Measurements from ENCODE around the gene NFAM1.

Gene NFAM1

DNA sequence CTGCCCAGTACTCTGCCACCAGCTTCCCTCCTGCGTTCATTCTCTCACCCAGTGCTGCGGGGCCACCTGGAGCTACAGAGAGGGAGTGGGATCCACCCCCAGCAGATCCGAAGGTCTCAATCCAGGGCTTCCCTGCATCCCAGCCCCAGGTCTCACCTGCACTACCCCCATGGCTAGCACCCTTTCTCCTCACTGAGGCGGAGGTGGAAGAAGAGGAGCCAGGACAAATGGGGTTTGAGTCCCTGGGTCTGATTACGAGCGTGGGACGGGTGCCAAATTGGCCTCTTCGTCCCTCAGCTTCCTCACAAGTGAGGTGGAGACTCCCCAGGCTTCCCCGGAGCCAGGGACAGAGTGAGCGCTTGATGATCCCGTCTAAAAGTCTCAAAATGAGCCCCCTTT, 64.2 kb downstream of the NFAM1 start:
- TF ChIP-seq, protein P1, sequence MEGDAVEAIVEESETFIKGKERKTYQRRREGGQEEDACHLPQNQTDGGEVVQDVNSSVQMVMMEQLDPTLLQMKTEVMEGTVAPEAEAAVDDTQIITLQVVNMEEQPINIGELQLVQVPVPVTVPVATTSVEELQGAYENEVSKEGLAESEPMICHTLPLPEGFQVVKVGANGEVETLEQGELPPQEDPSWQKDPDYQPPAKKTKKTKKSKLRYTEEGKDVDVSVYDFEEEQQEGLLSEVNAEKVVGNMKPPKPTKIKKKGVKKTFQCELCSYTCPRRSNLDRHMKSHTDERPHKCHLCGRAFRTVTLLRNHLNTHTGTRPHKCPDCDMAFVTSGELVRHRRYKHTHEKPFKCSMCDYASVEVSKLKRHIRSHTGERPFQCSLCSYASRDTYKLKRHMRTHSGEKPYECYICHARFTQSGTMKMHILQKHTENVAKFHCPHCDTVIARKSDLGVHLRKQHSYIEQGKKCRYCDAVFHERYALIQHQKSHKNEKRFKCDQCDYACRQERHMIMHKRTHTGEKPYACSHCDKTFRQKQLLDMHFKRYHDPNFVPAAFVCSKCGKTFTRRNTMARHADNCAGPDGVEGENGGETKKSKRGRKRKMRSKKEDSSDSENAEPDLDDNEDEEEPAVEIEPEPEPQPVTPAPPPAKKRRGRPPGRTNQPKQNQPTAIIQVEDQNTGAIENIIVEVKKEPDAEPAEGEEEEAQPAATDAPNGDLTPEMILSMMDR (IDR thresholded peaks at IDR 0.05; ENCODE audit: low read depth, low read length) = no peak
- DNase-seq (ENCODE audit: low read depth in 2 of 2) = no peak

DNA sequence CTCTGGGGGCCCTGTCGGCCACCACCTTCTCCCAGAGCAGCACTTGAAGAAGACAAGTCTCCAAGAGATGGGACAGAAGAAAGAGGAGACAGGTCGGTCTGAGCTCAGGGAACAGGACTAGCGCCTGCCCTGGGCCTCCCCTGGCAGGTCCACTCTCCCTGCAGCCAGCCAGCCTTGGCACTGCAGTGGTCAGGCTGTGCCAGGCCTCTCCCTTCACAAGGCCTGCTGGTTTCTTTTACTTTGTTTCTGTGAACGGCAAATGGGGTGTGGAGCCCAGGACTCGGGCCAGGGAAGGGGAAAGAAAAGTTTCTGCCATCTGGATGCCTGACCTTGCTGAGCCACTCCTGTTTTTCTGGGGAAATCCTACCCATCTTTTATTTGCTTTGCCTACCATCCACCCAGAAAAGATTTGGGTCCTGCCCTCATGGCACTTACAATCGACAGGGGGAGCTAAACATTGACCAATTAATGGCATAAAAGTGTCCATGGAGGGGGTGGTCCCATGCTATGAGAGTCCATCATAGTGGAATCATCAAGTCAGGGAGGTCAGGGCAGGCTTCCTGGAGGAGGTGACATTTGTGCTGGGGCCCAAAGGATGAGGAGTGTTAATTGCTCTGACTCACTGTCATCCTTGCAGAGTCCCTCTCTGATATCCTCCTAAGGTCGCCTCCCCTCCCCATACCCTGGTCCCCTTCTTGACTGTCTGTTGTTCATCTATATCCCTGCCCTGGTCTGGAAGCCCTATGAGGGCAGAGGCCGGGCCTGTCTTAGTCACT, 65.2 kb downstream of the NFAM1 start:
- no peak overlapping the region for H3K4me3 ChIP-seq (replicated peaks in 1 of 2; ENCODE audit: low read depth in 2 of 2, low read length in 2 of 2)
- DNase-seq (ENCODE audit: low read depth in 2 of 2) = no peak
- TF ChIP-seq, protein P1 (IDR thresholded peaks at IDR 0.05; ENCODE audit: low read depth, low read length) = no peak

More for the DNA sequence above, 64.2 kb downstream of the NFAM1 start:
- no peak overlapping the region for H3K4me3 ChIP-seq (replicated peaks in 1 of 2; ENCODE audit: low read depth in 2 of 2, low read length in 2 of 2)

DNA sequence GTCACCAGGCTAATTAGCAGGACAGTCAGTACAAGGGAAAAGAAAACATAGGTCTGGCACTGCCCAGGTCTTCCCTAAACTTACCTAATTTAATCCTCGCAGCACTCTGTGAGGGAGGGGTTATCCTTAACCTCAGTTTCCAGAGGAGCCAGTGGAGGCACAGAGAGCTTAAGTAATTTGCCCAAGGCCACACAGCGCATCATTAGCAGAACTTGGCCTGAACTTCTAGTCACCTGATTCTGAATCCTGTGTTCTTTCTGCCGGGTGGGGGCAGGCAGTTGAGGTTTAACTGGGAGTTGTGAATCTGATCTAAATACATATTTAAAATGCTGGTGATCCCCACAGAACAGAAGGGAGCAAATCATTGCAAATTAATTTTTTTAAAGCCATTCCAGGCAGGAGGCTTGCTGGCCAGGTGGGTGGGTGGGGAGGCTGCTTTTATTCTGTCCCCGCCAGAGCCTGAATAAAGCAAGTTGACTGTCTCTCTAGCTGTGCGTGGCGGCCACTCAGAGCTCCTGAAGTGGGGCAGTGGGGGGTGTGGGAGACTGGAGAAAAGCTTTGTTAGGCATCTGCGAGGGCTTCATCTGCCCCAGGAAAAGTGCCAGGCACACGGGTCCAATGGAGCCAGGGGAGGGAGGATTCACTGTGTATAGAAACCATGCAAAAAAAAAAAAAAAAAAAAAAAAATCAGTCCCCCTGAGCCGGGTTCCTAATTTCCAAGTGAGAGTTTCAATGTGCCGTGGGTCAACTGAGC, 66.1 kb downstream of the NFAM1 start:
- DNase-seq (ENCODE audit: low read depth in 2 of 2) = no peak
- TF ChIP-seq, protein P1 (IDR thresholded peaks at IDR 0.05; ENCODE audit: low read depth, low read length) = no peak
- no peak overlapping the region for H3K4me3 ChIP-seq (replicated peaks in 1 of 2; ENCODE audit: low read depth in 2 of 2, low read length in 2 of 2)

DNA sequence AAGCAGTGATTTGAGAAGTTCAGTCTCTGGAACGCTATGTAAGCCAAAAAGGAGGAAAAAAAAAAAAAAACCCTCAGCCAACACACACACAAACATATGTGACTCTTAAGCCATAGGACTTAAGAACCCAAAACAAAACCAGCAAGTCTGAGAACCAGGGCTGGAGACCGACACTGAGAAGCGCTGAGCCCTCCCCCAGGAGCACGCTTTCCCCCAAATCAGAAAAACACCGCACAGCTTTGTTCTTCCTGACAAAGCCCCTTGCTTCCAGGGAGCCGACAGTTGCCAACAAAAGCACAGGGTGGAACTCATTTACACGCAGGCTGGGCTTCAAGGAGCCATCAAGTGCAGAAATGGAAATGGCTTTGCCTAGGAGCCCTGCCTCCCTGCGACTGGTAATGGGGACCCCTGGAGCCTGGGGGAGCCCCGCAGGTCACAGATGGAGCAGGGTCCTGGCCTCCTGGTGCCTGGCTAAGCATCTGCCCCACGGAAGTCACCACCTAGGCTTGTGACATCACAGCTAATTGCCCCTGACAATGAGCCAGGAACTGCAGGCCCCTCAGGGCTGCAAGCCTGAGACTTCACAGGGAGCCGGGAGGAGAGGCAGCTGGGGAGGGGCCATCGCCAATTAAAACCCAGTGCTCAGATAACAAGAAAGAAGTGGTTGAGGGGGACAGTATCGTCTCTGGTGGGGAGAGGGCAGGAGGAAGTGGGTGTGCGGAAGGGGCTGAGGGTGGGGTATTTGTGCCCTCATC, 66.9 kb downstream of the NFAM1 start:
- TF ChIP-seq, protein P1 (IDR thresholded peaks at IDR 0.05; ENCODE audit: low read depth, low read length) = no peak
- no peak overlapping the region for H3K4me3 ChIP-seq (replicated peaks in 1 of 2; ENCODE audit: low read depth in 2 of 2, low read length in 2 of 2)
- peak; percentile 11 to 42 for DNase-seq (ENCODE audit: low read depth in 2 of 2)

DNA sequence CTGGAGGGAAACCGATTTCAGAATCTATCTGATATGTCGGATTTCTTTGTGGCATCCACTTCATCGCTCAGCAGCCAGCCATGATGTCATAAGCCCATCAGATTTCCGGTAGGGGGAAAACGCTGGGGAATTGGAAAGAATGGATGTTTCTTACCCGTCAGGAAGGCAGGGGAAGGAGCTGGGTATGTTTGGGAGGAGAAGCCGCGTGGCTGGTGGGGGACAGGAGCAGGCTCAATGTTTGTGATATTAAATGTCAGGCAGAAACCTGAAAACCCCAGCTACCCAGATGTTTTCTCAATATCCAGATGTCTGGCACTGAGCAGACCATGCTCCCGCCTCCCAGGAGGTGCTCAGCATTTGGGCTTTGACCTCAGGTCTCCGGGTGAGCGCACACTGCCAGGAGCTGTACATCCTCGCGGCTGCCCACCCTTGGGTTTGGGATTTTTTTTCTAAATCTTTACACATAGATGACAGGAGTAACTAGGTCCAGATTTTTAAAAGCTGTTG, 67.5 kb downstream of the NFAM1 start:
- peak; percentile 44 to 49 for DNase-seq (ENCODE audit: low read depth in 2 of 2)
- TF ChIP-seq, protein P1 (IDR thresholded peaks at IDR 0.05; ENCODE audit: low read depth, low read length) = no peak

DNA sequence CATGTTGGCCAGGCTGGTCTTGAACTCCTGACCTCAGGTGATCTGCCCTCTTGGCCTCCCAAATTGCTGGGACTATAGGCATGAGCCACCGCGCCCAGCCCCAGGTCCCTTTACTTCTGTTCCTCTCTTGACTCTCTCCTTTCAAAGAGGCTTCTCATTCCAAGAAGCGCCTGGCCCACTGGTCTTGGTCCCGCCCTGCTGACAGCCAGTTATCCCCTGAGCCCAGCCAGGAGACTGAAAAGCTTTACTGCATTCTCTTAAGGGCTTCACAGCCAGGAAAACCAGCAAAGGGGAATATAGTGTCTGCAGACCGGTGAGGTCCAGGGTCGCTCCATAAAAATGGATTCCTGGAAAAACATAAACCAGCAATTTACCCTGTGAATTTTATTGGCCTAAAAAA, 68.3 kb downstream of the NFAM1 start:
- TF ChIP-seq, protein P1 (IDR thresholded peaks at IDR 0.05; ENCODE audit: low read depth, low read length) = no peak
- no peak overlapping the region for H3K4me3 ChIP-seq (replicated peaks in 1 of 2; ENCODE audit: low read depth in 2 of 2, low read length in 2 of 2)
- DNase-seq (ENCODE audit: low read depth in 2 of 2) = no peak

More for the DNA sequence above, 67.5 kb downstream of the NFAM1 start:
- H3K4me3 ChIP-seq (replicated peaks in 1 of 2; ENCODE audit: low read depth in 2 of 2, low read length in 2 of 2) = no peak overlapping the region

Measured in cardiac fibroblast (primary cell).